Heart left ventricle (tissue), 13 donors: ENCODE measurements around the gene DGKE.

Experiments used
- CTCF ChIP-seq, 12 donors: fragments of 200-600 bp; sonication (generic) in 4 of 12; IDR thresholded peaks; one replicate each; pipeline versions ENCODE4 v1.5.0 to v1.8.0; 2018 to 2022; ENCODE audit warnings: antibody characterized with exemption in 12 of 12, mild to moderate bottlenecking in 5 of 12
- POLR2A ChIP-seq, 2 donors: fragments of 450-650 bp; IDR thresholded peaks; one replicate each; pipeline ENCODE4 v1.6.1; 2017; ENCODE audit warnings: antibody characterized with exemption in 2 of 2, mild to moderate bottlenecking in 2 of 2, moderate library complexity in 2 of 2
- donor health status: ischemic (EF 13 %, LVEDD 7.1; RV severe dilation, severe dysfunction).
- donor health status: DM: no; HTN: yes; CAD: no.
- donor health status: DM: no; HTN: no; CAD: no.
- donor health status: ischemic (EF 25% LVEDD 6.9; RV normal size, moderate dysfunction).
- donor health status: ischemic (EF 25% LVEDD 5.7; RV mildly dilated, moderate dysfunction).
- donor health status: ischemic (EF 35%, LVEDD 5.7; RV mildly dilated, moderate dysfunction).
- donor health status: nonischemic (EF 11% LVEDD 7.7; RV severe dilation, severe dysfunction).
- donor health status: DM: yes; HTN: yes; CAD: no.
- donor health status: PGD.
- donor health status: ischemic (EF 29% LVEDD 5.4; RV normal size, mild dysfunction).
- donor health status: nonischemic (EF 23%, LVEDD 6.1; RV moderate dilation, normal function).

- no peak for TF ChIP-seq POLR2A (IDR thresholded peaks at IDR 0.05)
- no peak for TF ChIP-seq CTCF (IDR thresholded peaks at IDR 0.05)
Measured at GRCh38 chr17:56801459-56802178, 32.3 kb upstream of the DGKE start.
